Stimulated activated CD8-positive, alpha-beta memory T cell treated with anti-CD3 and anti-CD28 coated beads, Interleukin-4, amount 100 ng/mL, for 4 hours (primary cell): ENCODE data around the gene PCAT7.

Experiments
- DNase-seq, 2 donors: peaks; one replicate each; pipeline ENCODE4 v3.0.0-alpha.2; 2020; ENCODE audit warnings: low read depth in 2 of 2, low spot score in 1 of 2

PCAT7 gene

GRCh38 chr9:94602666-94603065 is 47.8 kb downstream of the PCAT7 start:
- DNase-seq, result no peak

GRCh38 chr9:94603259-94604160 is 48.6 kb downstream of the PCAT7 start:
- DNase-seq, result peak; percentile 18 to 22

- DNase-seq, result no peak
Measured at GRCh38 chr9:94606646-94607422, 52.0 kb downstream of the PCAT7 start.

- DNase-seq, result no peak
Measured at GRCh38 chr9:94607423-94607691, 52.5 kb downstream of the PCAT7 start.

- no peak for DNase-seq
Measured at GRCh38 chr9:94610181-94610606, 55.3 kb downstream of the PCAT7 start.

- no peak for DNase-seq
Measured at GRCh38 chr9:94611638-94612068, 56.8 kb downstream of the PCAT7 start.

GRCh38 chr9:94612071-94612470 is 57.2 kb downstream of the PCAT7 start:
- DNase-seq, result no peak

- no peak for DNase-seq
Measured at GRCh38 chr9:94613003-94613402, 58.1 kb downstream of the PCAT7 start.

- no peak for DNase-seq
Measured at GRCh38 chr9:94619026-94619425, 64.1 kb downstream of the PCAT7 start.
